ENCODE data around the gene DNAAF5. TPM values are rescaled to one million over a fixed set of nuclear protein-coding genes. Genes with fewer than 3 reads are reported as not detected.
"Not testable (repeated sequence)": the region's sequence is repeated elsewhere in the genome, so short reads cannot be mapped to it uniquely, and the experiment has no call there.

The DNAAF5 gene
- total RNA-seq, 1 donor from 2014 or later, result 15.2 TPM

DNA sequence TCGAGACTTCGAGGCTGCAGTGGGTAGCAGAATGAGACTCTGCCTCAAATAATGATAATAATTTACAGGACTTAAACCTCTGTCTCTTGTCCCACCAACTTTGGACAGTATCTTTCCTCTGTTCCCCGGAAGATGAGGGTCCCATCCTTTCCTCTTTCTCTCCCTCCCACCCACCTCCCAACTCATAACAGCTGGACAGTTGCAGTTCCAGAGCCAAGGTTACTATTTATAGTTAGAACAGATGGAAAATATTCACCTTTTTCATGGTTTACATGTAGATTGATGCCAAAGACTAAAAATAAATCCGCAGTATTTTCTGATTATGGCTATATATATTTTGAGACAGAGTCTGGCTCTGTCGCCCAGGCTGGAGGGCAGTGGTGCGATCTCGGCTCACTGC lies 74.2 kb downstream of the DNAAF5 start:
- Mint-ChIP-seq H3K36me3 (ENCODE audit: unreplicated experiment) (no peaks in the 10 kb centered on the region), H3K4me3 (ENCODE audit: unreplicated experiment) (no peak overlapping the region), H3K9me3 (ENCODE audit: unreplicated experiment) (peaks cover 5% of the 10 kb centered on the region), H3K27ac (ENCODE audit: unreplicated experiment) (no peak overlapping the region), H3K4me1 (ENCODE audit: low read depth, unreplicated experiment) (no peaks in the 10 kb centered on the region), H3K27me3 (ENCODE audit: unreplicated experiment) (peaks cover 2% of the 10 kb centered on the region)
- no peak for DNase-seq
- TF ChIP-seq, protein P1, sequence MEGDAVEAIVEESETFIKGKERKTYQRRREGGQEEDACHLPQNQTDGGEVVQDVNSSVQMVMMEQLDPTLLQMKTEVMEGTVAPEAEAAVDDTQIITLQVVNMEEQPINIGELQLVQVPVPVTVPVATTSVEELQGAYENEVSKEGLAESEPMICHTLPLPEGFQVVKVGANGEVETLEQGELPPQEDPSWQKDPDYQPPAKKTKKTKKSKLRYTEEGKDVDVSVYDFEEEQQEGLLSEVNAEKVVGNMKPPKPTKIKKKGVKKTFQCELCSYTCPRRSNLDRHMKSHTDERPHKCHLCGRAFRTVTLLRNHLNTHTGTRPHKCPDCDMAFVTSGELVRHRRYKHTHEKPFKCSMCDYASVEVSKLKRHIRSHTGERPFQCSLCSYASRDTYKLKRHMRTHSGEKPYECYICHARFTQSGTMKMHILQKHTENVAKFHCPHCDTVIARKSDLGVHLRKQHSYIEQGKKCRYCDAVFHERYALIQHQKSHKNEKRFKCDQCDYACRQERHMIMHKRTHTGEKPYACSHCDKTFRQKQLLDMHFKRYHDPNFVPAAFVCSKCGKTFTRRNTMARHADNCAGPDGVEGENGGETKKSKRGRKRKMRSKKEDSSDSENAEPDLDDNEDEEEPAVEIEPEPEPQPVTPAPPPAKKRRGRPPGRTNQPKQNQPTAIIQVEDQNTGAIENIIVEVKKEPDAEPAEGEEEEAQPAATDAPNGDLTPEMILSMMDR (IDR thresholded peaks at IDR 0.05; ENCODE audit: partially characterized antibody, unreplicated experiment), result no peak

DNA sequence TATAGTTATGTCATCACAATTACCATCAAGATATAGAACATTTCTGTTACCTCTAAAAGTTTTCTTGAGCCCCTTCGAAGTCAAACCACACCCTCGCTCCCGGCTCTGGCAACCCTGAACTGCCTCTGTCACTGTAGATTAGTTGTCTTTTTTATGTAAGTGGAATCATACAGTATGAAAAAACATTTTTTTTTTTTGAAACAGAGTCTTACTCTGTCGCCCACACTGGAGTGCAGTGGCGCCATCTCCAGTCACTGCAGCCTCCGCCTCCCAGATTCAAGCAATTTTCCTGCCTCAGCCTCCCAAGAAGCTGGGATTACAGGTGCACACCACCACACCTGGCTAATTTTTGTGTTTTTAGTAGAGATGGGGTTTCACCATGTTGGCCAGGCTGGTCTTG lies 74.9 kb downstream of the DNAAF5 start:
- H3K9me3 Mint-ChIP-seq (ENCODE audit: unreplicated experiment); H3K4me3 Mint-ChIP-seq (ENCODE audit: unreplicated experiment); DNase-seq; H3K4me1 Mint-ChIP-seq (ENCODE audit: low read depth, unreplicated experiment); H3K27me3 Mint-ChIP-seq (ENCODE audit: unreplicated experiment); H3K36me3 Mint-ChIP-seq (ENCODE audit: unreplicated experiment); H3K27ac Mint-ChIP-seq (ENCODE audit: unreplicated experiment): not testable (repeated sequence)

GRCh38 chr7:801940-802381 lies 75.5 kb downstream of the DNAAF5 start:
- Mint-ChIP-seq H3K4me1 (ENCODE audit: low read depth, unreplicated experiment) (no peaks in the 10 kb centered on the region), H3K9me3 (ENCODE audit: unreplicated experiment) (peaks cover 5% of the 10 kb centered on the region), H3K27ac (ENCODE audit: unreplicated experiment) (no peak overlapping the region), H3K27me3 (ENCODE audit: unreplicated experiment) (peaks cover 2% of the 10 kb centered on the region), H3K36me3 (ENCODE audit: unreplicated experiment) (no peaks in the 10 kb centered on the region), H3K4me3 (ENCODE audit: unreplicated experiment) (no peak overlapping the region)
- TF ChIP-seq, protein P1 (IDR thresholded peaks at IDR 0.05; ENCODE audit: partially characterized antibody, unreplicated experiment), result no peak
- DNase-seq, result no peak

DNA sequence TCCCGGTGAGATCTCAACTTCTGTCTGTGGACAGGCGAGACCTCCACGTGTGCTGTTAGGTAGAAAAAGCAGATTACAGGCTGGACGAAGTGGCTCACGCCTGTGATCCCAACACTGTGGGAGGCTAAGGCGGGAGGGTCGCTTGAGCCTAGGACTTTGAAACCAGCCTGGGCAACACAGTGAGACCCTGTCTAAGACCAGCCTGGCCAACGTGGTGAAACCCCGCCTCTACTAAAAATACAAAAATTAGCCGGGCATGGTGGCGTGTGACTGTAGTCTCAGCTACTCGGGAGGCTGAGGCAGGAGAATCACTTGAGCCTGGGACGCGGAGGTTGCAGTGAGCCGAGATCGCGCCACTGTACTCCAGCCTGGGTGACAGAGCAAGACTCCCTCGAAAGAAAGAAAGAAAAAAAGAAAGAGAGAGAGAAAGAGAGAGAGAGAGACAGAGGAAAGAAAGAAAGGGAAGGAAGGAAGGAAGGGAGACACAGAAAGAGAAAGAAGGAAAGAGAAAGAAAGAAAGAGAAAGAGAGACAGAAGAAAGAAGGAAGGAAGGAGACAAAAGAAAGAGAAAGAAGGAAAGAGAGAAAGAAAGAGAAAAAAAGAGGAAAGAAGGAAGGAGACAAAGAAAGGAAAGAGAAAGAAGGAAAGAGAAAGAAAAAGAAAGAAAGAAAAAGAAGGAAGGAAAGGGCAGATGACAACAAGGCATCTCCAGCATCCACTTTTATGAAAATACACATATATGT lies 76.2 kb downstream of the DNAAF5 start:
- DNase-seq, result no peak
- peaks cover 5% of the 10 kb centered on the region for H3K9me3 Mint-ChIP-seq (ENCODE audit: unreplicated experiment)
- H3K27ac Mint-ChIP-seq (ENCODE audit: unreplicated experiment), result no peak overlapping the region
- no peak overlapping the region for H3K4me3 Mint-ChIP-seq (ENCODE audit: unreplicated experiment)
- TF ChIP-seq, protein P1 (IDR thresholded peaks at IDR 0.05; ENCODE audit: partially characterized antibody, unreplicated experiment), result no peak
- H3K36me3 Mint-ChIP-seq (ENCODE audit: unreplicated experiment), result peaks cover under 1% of the 10 kb centered on the region
- peaks cover 2% of the 10 kb centered on the region for H3K27me3 Mint-ChIP-seq (ENCODE audit: unreplicated experiment)
- no peaks in the 10 kb centered on the region for H3K4me1 Mint-ChIP-seq (ENCODE audit: low read depth, unreplicated experiment)

GRCh38 chr7:803243-803635 lies 76.7 kb downstream of the DNAAF5 start:
- no peak for DNase-seq
- TF ChIP-seq, protein P1 (IDR thresholded peaks at IDR 0.05; ENCODE audit: partially characterized antibody, unreplicated experiment), result no peak
- Mint-ChIP-seq H3K9me3 (ENCODE audit: unreplicated experiment) (peaks cover 7% of the 10 kb centered on the region), H3K4me1 (ENCODE audit: low read depth, unreplicated experiment) (no peaks in the 10 kb centered on the region), H3K4me3 (ENCODE audit: unreplicated experiment) (no peak overlapping the region), H3K36me3 (ENCODE audit: unreplicated experiment) (peaks cover 6% of the 10 kb centered on the region), H3K27me3 (ENCODE audit: unreplicated experiment) (no peaks in the 10 kb centered on the region), H3K27ac (ENCODE audit: unreplicated experiment) (no peak overlapping the region)

DNA sequence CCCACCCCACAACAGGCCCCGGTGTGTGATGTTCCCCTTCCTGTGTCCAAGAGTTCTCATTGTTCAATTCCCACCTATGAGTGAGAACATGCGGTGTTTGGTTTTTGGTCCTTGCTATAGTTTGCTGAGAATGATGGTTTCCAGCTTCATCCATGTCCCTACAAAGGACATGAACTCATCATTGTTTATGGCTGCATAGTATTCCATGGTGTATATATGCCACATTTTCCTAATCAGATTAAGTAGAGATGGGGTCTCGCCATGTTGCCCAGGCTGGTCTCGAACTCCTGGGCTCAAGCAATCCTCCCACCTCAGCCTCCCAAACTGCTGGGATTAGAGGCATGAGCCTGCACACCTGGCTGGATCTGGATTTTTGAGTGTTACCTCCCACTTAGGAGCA lies 77.3 kb downstream of the DNAAF5 start:
- H3K4me1 Mint-ChIP-seq (ENCODE audit: low read depth, unreplicated experiment); DNase-seq; H3K27ac Mint-ChIP-seq (ENCODE audit: unreplicated experiment); H3K27me3 Mint-ChIP-seq (ENCODE audit: unreplicated experiment); H3K36me3 Mint-ChIP-seq (ENCODE audit: unreplicated experiment); H3K4me3 Mint-ChIP-seq (ENCODE audit: unreplicated experiment); H3K9me3 Mint-ChIP-seq (ENCODE audit: unreplicated experiment): not testable (repeated sequence)
